NAMALWA (cell line): ENCODE results near the gene FAF1.

Source experiments
- DNase-seq: peaks from one replicate; pipeline ENCODE4 v3.0.0-alpha.2; 2015; ENCODE audit warnings: low spot score

Gene FAF1

DNA sequence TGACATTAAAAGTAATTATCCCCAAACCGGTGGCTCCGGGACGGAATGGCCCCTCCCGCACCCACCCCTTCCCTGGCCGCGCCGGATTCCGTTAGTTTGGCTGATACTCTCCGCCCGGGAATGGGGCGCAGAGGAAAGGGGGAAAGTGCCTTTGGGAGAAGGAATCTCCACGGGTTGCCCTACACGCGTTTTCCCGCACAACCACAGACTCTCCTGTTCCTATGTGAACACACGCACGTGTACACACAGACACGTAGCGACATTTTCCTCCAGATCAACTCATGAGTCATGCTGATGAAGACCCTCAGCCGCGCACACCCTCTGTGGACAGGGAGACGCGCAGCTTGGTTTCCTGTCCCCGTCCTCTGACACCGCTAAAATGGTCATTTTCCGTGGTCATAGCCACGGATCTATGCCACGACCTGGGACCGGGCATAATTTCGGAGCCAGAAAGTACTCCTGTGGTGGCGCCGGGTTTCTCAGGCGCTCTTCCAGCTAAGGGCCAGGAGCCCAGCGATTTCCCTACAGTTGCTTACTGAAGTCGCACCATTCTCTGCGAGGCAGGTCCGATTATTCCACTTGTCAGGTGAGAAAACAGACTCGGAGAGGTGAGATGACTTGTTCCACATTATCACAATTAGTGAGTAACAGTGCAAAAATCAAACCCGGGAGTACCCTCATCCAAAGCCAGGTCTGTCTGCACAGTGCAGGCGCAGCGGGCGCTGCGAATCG, 532.8 kb downstream of the FAF1 start:
- DNase-seq, result no peak

DNA sequence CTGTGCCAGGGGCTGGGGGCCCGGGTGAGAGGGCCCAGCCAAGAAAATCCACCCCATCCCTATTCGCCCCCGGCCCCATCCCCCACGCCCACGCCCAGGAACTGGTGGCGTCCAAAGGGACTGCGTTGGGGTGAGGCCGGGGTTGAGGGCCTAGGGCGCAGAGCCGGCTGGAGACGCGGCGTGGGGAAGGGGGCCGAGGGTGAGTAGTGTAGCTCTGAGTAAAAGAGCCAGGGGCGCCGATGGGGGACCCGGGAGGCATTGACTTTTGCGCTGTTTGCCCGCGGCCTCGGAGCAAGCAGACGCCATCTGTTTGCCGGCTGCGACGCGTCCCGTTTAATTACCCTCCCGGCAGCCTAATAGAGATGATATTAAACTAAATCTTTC, 533.4 kb downstream of the FAF1 start:
- no peak for DNase-seq

DNA sequence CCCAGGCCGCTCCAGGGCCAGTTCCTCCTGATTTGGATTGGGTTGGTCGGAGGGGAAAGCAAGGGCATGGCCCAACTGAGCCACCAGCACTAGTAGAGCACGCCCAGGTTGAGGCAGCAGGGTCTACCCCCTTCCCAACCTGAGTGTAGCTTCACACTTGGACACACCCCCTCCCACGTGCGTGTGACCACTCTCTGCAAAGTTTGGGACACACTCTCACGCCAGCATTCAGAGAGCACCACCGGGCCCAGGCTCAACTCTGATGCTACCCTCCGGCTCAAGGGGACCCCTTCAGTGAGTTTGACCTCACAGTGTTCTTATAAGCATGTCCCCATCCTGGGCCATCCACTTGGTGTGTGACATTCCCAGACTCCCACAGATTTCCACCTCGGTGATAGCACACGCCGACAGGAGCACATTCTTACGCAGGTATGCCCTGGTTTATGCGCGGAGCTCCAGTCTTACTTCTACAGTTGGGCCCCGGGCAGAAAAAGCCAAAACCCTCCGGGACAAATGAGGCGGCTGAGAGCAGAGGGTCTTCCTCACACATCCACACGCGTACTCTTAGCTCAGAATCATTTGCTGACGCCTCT, 533.9 kb downstream of the FAF1 start:
- no peak for DNase-seq

DNA sequence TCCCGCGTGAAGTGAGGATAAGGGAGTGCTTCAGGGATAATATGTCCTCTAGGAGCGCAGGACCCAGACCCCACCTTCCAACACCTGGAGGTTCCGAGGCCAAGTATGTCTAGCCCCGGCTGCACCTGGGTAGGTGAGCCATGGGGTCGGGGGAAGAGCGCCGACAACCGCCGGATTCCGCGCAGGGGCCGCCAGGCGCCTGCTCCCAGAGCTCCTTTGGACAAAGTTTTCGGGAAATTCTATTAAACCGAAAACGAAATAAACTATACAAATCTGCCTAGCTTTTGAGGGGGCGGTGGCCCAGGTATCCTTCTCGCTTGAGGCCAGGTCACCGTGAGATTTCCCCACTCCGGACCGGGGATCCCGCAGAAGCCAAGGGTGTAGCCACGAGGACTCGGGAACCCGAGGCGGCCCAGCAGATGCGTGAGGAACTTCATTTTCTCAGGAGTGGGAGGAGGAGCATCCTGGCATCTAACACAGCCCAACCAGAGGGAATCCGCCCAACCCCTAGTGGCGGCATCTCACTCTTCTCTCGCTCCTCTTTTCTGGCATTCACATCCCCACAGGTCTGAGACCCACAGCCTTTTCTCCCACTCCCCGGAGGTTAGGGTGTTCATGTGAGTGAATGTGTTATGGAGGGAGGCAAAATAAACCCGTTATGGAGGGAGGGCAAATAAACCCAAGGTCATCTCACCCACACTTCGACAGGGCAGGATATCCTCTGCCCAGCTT, 534.5 kb downstream of the FAF1 start:
- DNase-seq, result no peak

DNA sequence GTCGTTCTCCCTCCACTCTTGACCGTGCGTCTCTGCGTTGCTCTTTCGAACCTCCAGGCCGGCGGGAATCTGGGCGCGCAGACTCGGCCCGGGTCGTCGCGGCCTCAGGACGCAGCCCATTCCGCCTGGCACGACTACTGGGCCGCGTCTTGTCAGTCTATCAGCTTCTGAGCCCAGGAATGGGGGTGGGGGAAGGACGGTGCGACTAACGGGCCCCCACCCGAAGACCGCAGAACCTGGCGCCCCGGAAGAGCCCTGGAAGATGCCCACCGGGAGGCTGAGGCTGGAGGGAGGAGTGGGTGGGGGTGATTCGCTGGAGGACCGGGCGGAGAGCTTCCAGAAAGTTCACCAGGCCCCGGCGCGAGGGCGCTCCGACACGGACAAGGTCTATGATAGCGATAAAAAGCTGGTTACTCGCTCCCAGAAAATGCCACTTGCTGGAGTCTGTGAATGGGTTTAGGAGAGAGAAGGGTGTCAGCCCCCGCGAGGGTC, 535.1 kb downstream of the FAF1 start:
- no peak for DNase-seq

DNA sequence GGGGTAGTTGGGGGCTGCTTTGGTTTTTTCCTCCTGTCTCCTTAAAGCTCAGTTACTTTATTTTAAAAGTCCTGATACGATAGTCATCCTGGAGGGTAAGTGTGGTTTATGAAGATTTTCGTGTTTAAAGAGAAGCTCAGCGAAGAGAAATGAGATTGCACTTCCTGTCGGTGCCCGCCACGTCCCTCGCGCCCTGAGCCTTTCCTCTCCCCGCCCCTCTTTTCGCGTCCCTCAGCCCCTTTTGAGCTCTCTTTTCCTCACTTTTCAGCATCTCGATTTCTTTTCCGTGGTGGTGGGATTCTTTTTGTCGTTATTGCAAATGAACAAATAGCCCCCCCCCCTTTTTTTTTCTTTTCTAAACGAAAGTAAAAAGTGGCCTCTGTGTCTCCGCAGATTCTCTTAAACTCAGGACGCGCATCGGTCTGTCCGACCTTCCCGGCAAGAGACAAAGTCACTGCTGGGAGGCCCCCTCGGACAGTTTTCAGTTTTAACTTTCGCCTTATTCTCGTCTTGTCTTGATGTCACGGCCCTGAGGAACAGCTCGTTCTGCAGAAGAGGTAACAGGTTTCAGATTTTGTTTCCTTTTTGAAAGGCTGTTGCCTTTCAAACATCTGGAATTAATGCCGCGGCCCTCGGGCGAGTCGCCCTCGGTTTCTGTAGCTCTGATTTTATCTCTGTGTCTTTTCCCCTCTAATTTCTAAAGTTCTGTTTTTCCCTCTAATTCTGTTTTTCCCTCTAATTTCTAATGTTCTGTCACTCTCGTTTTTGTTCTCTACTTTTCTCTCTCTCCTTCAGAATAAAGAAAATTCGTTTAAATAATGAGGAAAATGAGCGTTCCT, 535.8 kb downstream of the FAF1 start:
- no peak for DNase-seq

DNA sequence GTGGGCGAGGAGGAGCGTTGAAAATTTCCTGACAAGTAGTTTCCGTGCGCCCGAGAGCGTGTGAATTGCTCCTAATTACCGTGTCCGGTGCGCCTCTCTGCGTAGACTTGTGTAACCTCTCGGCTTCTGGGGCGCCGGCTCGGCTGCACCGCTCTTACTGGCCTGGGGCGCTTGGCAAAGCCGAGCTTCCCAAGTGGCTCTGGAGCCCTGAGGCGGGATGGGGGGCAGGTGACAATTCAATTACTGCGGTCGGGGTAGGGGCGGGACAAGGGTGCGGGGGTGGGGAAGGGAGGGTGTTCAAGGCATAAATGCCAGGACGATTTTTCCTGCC, 536.4 kb downstream of the FAF1 start:
- DNase-seq, result no peak

DNA sequence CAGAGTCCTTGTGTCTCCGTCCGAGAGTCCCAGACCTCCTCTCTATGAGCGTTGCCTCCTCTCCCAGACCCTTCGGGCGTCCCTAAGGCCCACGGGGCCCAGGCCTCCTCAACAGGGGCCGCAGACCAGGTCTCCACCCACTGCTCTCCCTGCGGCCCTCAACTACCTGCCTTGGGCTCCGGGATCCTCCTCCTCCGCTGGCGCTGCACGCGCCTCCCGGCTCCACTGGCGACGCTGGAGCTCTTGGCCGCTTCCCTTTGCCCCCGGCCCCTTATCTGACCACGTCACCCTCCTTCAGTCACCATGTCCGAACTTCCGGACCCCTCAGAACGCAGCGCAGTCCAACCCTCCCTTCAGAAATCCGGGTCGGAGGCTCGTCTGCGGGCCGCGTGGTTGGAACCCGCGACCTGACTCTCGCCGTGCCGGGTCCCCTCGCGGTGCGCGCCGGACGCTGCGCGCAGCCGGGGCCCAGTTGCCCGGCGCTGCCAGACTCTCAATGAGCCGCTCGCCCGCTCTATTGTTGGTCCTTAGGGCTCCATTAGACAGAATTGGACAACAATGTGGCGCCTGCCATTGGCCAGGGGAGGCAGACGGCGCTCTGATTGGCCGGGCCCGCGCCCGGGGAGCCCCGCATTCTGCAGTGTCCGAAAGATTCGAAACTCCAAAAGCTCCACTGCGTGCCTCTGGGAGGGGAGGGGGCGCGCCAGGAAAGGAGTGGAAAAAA, 537.0 kb downstream of the FAF1 start, which contains the start of gene DMRTA2:
DMRTA2 (minus strand) TSS at position 498 of the 724 bp plus-strand sequence. CDS start 1,907 bp downstream, outside the sequence.
- no peak for DNase-seq

DNA sequence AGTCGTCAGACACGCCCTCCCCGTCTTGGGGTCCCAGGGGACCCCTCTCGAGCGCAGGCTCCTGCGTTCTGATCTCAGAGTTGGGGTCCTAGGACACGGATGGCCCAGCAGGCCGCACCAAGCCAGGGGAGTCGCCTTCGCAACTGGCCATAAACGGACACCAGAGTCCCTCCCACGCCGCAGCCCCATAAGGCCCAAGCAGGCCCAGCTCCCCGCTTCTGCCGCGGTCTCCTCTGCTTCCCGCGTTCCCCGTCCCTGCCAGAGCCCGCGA, 537.5 kb downstream of the FAF1 start:
- DNase-seq, result no peak

DNA sequence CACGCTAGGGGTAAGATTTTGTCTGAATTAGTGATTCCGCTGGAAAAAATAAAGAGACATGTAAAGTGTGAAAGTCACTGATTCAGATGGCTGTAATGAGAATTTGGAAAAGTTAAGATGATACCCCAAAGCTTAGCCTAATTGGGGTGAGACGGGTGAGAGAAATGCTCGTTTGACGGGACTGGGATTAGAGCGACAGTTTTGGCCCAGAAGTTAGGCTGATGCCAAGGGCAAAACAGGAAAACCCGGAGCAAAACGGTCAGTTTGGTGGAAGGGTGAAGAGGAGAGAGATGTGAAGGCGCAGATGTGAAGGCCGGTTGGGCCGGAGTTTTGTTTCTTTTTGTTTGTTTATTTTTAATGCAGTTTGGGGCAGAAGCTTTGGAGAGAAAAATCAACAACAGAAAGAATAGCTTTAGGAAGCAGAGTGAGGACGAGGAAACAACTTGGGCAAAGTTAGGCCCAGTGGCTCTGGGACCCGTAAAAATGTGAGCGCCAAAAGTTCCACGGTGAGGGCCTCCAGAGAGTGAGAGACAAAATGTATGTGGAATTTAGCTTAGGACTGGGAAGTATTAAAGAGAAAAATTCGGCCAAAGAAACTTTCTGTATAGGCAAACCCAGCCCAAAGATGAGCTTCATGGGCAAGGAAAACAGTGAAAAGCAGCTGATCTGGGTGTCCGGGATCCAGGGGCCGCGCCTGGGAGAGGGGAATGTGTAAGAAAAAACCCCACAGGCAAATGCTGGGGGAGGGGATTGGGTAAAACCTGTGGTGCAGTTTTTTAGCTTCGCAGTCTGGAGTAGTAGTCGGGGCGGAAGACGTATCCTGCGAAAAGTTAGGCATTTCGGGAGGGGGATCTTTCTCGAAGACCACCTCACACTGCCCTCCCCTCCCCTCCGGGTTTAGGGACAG, 538.0 kb downstream of the FAF1 start:
- DNase-seq, result no peak

DNA sequence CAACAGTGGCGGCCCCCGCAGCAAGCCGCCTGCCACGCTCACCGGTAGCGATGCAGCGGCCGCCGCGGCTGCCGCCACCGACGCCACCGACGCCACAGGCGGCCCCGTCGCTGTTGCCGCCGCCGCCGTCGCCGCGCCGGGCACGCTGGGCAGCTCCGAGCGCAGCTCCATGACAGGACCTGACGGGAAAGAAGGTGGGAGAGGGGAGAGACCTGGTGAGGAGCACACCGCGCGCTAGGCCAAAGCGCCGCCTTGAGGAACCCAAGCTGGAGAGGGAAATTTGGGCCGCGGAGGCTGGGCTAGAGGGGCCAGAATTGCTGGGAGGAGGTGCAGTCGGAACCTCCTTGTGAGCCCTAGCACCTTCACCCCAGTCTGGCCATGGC, 538.7 kb downstream of the FAF1 start:
- DNase-seq, result no peak

DNA sequence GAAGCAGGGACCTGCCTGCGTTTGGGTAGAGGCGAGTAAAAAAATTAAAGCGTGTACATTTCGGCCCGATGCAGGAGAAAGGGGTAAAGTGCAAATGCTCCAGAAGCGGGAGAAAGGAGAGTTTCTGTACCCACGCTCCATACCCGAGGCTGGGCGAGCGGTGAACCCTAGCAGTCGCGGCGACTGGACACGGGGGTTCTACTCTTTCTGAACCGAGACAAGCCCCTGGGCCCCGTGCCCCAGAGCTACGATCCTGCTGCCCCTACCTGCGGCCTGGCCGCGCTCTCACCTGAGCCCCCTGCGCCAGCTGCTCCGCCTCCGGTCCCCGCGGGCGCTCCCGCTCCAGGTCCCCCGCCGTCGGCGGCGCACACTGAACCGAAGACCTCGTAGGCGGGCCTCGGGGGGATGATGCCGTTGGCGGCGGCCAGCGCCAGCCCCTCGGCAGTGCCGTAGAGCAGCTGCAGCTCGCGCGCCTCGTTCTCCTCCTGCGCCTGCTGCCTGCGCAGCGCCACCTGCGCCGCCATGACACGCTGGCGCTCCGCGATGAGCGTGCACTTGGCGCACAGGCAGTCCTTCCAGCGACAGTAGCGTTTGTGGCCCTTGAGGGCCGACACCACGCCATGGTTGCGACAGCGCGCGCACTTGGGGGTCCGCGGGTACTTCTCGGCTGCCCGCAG, 539.2 kb downstream of the FAF1 start:
- DNase-seq, result no peak

DNA sequence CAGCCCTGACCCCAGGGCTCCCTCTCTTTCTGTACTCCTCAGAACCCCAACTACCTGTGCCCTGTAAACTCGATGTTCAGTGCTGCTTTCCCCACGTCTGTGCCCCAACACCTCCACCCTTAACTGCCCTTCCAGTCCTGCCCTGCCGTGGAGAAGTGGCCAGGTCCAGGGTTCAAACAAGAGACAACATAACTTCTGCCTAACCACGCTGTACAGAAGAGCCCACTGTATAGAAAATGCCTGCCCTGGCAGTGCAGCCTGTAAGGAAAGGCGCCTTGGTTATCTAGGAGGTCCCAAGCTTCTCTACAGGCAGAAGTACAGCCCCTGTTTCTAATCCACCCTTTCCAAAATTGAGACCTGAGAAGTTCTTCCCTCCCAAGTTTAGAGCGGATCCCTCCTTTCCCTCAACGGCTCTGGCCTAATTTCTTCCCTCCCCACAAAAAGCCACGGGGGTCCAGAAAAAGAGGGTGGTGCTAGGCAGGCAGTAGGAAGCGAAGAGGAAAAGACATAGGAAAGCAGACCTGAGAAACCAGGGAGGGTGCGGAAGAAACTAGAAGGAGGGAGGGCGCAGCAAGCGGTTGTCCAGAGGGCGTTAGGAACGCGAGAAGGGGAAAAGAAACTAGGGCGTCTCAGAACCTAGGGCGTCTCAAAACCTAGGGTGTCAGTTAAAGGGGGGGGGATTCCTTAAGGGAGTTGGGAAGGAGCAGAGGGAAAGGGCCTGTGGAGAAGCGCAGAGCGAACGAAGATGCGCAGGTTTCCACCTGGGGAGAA, 540.0 kb downstream of the FAF1 start:
- DNase-seq, result no peak

DNA sequence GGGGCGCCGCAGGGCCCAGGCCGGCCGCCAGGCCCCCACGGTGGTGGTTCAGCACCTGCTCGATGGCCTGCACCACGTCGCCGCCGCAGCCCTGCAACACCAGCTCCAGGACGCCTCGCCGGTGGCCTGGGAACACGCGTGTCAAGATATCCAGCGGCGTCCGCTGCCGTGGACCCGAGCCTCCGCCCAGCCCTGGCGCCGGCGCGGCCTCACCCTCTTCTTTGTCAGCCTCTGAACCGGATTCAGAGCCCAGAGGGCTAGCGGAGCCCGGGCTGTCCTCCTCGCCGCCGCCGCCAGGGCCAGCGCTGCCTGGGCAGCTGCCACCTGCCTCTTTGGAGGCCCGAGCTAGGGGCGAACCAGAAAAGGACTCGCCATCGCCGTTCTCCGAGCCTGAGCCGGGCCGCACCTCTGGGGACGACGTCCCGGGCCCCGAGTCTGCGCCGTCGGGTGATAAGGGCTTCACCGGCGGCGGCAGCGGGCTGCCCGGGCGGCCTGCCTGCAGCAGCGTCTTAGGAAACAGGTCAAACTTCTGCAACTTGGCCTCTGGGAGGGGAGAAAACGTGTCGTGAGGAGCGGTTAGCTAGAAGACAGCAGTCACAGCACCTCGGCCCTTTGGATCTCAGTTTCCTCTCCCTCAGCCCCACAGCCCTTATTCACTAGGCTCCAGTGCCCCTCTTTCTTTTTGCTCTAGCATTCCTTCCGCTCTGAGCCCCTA, 540.7 kb downstream of the FAF1 start:
- DNase-seq, result no peak

DNA sequence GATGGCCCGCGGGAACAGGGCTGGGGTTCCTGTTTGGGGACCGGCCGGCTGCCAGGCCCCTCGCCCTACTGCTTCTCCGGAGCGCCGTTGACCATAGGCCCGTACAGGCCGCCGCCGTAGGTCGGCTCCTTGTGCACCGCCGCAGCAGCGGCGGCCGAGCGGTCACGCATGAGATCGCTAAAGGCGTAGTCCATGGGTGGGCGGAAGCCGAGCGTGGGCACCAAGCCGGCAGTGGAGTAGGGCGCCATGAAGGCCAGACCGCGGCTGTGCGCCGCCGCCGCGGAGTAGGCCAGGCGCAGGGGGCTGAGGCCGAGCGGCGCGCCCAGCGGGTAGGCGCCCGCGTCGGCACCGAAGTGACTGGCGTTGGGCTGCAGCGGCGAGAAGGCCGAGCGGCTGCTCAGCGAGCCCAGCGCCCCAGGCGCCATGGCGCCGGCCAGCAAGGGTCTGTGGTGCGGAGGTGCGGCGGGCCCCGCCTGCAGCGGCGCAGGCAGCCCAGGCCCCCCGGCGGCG, 541.4 kb downstream of the FAF1 start:
- DNase-seq, result no peak

DNA sequence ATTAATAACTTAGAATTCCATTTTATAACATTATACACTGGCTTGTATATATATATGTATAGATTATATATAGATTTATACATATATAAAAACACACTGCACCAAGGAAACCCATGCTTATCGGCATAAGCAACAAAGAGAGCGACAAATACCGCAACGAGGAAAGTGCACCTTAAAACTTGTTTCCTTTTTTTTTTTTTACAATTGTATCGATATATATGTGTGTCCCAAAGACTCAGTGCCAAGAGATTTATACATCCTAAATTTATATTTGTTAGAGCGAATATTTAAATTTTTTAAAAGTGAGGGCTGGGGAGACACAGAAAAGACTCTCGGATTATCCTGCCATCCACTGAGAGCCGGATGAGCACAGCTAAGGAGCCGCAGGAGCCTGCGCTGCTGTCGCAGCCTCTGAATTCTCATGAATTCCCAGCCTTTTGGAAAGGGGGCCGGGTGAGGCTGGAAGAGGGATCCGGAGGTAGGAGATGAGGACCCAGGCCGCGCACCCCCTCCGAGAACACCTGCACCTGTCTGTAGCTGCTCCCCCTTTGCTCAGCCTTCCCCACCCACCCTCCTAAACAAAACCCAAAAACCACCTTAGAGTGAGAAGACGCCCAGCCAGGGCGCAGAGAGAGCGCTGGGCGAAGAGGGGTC, 542.0 kb downstream of the FAF1 start:
- DNase-seq, result no peak

DNA sequence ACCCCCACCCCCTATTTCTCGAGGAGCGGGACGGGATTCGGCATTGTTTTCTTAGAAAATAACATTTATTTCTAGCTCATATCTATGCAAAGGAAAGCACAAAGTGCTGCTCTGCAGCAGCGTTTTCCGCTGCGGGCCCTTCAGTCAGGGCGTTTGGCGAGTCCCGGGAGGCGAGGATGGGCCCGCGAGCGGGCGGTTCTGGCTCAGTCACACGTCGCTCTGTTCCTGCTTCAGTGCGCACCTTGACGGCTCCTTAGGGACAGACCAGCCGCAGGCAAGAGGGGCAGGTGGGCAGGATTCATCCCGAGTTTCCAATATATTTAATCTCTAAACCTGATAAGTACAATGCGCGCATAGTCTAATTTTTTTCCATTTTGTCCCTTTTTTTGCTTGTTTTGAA, 542.6 kb downstream of the FAF1 start:
- no peak for DNase-seq
